HG03457 (cell line): Measurements from ENCODE around the gene AJAP1.
"Not testable (repeated sequence)": the region's sequence is repeated elsewhere in the genome, so short reads cannot be mapped to it uniquely, and the experiment has no call there.

Experiments used
- ATAC-seq: cut with Tn5 transposase; IDR thresholded peaks from one replicate; pipeline ENCODE4 v1.9.1; 2021; ENCODE audit warnings: moderate number of reproducible peaks; ENCODE audit not compliant: unreplicated experiment

Gene AJAP1, protein sequence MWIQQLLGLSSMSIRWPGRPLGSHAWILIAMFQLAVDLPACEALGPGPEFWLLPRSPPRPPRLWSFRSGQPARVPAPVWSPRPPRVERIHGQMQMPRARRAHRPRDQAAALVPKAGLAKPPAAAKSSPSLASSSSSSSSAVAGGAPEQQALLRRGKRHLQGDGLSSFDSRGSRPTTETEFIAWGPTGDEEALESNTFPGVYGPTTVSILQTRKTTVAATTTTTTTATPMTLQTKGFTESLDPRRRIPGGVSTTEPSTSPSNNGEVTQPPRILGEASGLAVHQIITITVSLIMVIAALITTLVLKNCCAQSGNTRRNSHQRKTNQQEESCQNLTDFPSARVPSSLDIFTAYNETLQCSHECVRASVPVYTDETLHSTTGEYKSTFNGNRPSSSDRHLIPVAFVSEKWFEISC

DNA sequence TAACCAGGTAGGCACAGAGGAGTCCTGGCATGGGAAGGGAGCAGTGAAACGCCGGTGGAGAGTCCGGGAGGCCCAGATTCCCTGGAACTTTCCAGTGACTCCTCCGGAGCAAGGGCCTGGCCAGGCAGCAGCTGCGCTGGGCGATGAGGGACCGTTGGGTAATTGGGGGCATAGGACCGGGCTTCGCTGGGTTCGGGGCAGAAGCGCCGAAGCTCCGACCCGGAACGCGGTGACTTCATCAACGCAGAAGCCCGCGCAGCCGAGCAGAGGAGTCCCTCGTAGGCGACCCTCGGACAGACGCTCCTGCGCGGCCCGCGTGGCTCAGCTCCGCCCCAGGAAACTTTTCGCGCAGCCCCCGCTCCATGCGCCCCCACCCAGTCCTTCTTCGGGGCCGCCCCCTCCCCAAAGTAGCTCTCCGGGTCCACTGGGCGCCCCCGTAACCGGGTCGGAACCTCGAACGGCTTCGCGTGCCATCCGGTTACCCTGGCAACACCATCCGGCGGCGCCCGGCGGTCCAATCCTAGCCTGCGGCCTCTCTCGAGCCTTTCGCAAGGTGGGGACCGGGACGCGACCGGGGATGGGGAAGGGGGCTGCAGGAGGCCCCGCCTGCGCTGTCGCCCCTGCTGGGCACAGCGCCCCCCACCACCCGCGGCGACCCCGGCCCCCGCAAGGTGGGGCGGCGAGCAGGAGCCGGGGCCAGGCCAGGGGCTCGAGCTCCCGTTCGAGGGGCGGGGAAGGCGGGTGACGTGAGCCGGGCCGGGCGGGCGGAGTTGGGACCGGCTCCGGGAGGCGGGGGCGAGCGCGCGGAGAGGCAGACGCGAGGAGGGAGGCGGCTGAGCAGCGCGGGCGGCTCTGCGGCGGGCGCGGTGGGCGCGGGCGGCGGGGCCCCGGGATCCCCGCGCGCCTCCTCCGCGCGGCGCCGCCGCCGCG, at the start of gene AJAP1:
Gene AJAP1 (plus strand): TSS at position 814 of the 930 bp plus-strand sequence. CDS start 817 bp downstream, outside the sequence.
- no peak for ATAC-seq

DNA sequence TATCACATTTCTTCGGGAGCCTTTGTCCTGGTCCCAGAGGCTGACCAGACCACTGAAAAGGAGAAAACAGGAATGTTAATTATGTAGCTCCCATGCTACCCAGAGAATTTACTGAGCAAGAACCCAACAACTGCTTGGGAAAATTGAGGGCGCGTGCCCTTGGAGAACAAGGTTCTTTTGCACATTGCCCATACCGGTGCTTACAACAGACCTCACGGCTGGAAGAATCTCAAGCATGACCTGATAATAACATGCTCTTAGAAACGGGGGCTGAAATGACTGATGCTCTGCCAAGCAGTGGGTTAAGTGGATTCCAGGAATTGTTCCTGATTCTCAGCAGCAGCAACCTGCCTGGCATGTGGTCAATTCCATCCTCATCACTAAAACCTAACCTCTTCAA, 49.3 kb upstream of the AJAP1 start:
- ATAC-seq: no peak

DNA sequence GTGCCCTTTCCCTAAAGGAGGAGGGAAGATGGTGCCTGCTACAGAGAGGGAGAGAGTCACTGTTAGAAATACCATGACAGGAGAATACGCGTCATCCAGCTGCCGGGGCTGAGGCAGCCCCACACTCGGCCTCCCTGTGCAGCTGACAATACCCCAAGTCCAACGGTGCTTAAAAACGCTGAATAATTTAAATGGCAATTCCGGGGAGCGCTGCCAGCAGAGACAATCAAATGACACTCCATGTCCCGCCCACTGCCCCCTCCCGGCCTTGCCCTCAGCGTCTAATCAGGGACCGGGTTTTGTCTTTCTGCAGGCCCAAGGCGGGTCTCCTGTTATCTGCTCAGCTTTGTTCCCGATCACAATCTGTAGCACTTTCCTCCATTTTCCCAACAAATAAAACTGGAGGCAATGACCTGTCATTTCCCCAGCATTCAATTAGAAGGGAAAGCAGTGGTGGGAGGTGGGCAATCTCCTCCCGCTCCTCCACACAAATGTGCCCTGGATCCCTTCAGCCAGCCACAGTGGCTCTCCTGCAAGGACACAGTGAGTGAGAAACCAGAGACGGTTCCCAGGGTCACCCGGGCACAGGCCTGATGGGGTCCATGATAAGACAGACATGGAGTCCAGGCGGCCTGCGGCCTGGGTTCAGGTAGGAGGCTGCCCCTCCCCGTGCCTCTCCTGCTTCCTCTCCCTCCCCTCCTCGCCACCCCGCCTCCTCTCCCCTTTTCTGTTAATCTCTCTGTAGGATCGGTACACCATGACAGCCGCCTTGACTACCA, 42.7 kb upstream of the AJAP1 start:
- no peak for ATAC-seq

DNA sequence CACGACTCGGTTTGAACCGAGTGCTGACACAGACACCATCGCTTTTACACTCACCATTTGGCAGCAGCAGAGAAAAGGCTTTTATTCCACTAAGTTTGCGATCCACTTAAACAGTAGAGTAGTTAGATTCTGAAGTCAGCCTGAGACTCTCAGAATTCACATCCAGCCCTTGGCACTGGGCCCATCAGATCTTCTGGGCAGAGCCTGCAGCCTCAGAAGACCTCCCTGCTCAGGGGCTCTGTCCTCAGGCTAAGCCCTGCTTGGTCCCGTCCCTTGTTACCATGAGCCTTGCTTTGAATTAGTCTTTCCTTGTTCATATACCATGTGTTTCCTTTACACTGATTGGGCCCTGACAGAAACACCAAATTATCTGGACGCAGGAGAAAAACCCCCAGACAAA, 41.4 kb upstream of the AJAP1 start:
- ATAC-seq: no peak

DNA sequence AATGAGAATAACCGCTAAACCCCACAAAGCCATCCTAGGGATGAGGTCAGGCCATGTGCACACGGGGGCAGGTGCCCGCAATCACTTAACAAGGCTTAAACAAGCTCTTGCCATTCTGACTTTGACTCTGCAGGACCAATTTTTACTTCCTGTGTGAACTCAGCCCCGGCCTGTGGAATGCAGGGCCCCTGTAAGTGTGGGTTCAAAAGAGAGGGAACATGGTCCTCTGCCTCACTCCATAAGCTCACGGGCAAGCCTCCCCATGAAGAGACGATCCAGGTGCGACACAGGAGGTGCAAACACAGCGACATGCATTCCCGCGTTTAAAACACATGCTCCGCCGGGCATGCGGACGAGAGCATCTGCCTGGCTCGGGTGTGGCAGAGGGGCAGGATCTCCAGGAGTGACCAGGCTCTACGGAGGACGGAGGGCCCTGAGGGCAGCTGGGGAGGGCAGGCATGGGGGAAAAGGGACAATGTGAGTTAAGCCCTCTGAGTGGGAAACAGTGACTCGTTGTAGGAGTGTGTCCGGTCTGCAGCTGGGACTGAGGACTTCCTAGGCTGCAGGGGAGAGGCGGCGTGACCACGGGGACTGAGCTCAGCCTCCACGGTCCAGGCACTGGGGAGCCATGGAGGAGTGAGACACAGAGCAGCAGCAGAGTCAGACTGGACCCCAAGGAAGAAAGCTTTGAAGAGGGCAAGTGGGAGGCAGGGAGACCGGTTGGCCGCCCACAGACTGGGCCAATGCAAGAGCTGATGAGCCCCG, 40.6 kb upstream of the AJAP1 start:
- no peak for ATAC-seq

DNA sequence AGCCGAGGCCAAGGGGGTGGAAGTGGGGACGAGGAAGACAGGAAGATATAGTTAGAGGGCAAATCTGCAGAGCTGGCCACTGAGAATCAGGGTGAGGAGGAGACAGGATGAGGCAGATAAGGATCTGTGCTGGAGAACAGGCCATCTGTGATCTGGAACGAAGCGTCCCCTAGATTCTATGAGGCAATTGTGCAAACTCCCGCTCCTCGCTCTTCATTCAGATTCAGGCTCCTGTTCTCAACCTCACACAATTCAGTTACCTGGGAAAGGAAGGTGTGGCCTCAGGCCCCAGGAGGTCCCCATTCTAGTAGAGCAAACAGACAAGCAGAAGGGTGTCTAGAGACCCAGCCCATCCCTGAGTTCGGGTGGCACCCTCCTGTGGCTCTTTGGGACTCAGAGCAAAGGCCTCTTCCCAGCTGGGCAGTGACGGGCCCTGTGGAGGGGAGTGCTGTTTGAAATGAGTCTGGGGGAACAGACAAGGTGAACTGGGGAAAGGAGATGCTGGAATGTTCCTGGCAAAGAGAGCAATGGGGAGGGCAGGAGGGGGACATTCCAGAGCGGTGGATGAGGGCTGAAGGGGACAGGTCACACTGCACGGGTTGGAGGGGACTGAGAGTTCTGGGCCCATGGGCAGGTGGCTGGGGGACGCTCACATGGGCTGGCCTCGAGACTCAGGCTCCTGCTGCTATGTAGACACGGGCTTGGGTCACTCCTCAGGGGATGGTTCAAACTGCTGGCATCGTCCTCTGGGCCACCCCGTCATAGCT, 39.9 kb upstream of the AJAP1 start:
- no peak for ATAC-seq

DNA sequence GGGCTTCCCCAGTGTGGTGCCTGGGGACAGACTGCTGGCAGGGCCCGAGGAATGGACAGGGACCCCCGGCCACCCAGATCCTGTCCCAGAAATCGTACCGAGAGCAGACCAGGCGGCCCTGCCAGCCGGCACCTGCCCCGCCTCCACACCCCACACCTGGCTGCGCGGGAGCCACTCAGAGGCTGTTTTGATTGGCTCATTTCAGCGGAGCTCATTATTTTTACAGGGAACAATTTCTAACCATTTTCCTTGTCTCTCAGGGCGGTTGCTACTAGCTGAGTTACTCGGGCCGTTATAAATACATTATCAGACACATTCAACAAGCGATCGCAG, 39.3 kb upstream of the AJAP1 start:
- no peak for ATAC-seq

DNA sequence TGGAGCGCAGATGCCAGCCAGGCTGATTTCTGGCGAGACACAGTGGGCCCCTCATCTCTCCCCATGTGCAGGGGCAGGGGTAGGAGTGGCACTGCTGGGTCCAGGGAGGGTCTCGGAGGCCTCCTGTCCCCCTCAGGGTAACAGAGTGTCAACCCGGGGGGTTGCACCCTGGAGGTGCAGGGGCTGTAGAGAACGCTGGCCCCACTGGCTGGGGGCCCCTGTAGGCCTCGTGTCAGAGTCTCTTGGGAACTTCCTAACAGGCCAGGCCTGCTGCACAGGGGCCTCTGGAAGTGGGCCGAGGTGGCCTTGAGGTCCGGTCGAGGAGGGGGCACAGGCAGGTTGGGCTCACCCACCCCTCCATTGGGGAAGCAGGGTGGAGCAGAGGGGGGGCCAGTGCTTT, 38.9 kb upstream of the AJAP1 start:
- no peak for ATAC-seq

DNA sequence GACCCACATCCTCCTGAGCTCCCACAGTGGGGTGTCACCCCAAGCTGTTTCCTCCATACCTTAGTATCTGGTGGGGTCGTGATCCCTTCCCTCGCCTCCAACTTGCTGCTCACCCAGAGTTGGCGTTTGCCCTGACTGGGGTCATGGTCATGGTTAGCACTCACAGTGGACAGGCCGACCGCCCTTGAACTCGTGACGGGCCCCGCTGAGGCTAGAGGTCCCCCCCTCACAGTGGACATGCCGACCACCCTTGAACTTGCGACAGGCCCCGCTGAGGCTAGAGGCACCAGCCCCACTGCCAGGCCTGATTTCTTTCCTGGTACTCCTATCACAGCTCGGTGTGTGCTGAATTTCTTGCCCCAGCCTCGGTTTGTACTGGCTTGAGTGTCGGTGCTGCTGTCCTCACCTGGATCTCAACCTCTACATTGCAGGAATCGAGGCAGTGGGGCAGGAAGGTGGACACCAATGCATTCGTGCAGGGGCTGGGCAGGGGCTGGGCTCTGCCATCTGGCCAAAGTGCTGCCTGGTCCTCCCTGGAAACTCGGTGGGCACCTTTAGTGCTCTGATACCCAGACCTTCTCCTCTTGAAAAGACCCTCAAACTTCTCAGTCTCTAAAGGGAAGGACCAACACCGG, 37.5 kb upstream of the AJAP1 start:
- no peak for ATAC-seq

DNA sequence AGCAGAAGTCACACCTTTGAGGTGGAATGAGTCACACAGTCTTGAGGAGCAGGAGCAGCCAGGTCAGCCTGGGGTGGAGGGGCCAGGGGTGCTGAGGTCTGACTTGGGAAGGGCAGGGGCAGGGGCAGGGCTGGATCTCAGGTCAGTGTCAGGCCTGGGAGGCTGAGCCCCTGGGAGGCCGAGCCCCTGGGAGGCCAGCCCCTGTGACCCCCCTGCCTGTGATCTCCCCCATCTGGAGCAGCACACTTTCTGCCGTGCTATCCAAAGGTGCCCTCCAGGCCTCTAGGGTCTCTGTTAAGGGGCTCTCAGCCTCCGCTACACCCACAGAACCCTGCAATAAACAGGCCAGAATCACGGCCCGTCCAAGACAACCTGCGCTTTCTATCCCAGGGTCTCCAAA, 36.9 kb upstream of the AJAP1 start:
- ATAC-seq: no peak

DNA sequence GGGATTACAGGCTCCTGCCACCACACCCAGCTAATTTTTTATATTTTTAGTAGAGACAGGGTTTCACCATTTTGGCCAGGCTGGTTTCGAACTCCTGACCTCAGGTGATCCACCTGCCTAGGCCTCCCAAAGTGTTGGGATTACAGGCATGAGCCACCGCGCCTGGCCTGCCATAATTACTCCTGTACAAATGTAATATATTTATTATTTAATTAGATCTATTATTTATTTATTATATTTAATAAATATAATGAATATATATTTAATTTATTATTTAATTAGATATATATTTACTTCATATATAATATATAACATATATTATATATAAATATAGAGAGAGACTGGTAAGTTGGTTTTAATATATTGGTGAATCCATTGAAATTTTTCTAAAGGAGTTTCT, 35.6 kb upstream of the AJAP1 start:
- ATAC-seq: not testable (repeated sequence)

DNA sequence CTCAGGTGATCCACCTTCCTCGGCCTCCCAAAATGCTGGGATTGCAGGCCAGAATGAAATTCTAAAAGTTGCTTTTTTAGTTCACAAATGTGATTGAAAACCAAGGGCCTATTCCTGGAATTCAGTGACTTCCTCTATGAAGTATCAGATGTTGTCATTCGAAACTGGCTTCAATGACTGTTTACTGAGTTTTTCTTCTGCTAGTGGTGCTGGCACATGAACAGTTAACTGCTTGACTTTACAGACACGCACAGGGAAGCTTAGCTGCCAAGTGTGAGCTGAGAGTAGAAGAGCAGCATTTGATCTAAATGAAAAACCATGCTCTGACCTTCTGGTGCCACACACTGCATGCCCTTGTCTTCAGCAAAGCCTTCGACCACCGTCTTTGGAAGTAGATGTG, 32.8 kb upstream of the AJAP1 start:
- ATAC-seq: no peak

DNA sequence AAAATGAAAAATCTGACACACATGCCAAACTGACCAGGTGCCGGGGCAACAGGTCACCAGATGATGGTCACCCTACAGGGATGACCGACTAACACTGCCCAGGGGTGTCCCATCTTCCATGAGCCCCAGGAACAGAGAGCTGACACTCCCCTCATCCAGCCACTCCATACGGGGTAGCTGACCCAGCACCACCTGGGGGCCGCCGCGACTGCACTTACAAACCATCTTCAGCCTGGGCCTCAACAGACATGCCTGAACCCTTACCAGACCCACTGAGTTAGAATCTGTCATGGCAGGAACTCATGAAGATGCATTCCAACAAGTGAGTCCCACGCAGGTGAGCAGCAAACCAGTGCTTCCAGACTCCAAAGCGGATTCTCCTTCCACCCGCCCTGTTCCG, 31.6 kb upstream of the AJAP1 start:
- no peak for ATAC-seq

DNA sequence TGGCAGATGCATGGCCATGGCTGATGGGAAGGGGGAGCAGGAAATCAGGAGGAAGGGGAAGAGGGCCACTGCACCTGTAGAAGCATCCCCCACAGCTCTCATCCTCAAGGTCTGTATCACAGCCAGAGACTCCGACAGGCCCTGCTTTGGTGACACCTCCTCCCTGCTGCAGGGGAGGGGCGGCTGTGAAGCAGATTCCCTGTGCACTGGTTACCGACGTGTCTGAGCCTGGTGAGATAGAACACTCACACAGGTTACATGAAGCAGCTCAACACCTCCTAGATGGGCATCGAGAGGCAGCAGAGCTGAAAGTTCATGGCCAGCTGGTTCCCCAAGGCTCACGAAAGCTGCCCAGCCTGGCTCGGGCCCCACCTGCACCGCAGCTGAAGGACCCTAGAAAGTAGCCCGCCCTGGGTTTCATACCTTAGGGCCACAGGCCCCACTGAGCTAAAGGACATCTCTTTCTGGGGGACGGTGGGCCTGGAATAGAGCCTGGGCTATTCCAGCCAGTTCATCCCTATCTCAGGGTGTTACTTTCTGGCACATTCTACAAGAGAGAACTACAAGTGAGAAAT, 30.2 kb upstream of the AJAP1 start:
- ATAC-seq: no peak

DNA sequence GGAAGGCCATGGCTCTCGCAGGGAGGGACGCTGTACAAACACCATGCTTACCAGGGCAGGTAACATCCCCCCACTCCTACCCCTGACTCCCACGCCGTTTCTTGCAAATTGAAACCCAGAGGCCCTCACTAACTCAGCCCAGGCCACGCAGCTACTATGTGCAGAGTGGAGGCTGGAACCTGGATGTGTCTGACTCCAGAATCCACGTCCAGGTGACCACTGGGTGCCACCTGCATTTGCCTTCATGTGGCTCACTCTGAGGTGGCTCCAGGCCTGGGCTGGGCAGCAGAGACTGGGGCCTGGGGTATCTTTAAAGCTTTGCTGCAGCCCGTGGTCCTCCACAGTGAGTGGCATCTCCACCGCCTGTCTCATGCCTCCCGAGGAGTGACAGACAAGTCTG, 29.6 kb upstream of the AJAP1 start:
- ATAC-seq: no peak

DNA sequence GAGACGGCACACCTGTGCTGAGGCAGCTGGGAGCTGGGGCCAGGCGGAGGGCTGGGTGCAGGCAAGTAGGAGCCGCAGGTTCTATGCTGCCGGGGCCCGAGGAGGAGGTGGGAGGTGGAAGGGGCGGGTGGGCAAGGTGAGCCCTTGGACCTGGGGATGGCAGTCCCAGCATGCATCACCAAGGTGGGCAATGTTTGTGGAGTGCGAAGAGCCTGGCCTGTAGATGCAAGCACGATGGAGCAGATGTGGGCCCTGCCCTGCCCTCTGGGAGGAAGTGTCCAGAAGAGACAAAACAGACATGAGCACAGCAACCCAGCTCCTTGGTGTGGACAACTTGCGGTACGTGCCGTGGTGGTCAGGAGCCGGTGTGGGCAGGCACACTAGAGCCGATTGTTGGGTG, 28.3 kb upstream of the AJAP1 start:
- ATAC-seq: no peak

DNA sequence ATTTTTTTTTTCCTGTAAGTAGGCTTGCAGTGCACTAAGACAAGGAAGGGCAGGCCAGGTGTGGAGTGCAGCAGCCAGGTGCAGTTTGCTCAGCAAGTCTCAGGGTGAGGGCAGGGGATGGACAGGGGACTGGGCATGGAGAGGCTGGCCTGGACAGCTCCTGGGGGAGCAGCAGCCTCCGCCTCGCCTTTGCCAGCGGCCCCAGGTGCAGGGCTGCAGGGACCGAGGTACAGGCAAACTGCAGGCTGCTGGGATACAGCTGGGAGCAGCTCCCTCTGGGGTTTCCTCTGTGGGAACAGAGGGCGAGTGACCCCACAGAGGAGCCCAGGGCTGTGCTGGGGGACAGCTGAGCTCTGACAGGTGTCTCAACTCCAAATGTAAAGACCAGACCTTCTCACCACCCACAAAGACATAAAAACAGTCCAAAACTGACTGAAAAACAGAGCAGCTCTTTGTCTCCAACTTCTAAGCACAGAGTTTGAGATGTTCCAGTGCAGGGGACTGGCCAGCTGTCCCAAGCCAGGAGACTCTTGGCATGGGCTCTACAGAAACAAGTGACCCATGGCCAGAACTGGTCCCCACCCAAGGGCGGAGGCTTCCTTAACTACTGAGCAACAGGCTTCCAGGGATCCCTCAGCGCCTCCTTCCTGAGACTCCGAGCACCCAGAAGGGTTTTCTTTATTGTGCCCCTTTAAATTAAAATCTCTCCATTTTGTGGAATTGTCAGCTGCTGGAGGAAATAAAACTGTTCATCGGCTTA, 27.7 kb upstream of the AJAP1 start:
- ATAC-seq: no peak

DNA sequence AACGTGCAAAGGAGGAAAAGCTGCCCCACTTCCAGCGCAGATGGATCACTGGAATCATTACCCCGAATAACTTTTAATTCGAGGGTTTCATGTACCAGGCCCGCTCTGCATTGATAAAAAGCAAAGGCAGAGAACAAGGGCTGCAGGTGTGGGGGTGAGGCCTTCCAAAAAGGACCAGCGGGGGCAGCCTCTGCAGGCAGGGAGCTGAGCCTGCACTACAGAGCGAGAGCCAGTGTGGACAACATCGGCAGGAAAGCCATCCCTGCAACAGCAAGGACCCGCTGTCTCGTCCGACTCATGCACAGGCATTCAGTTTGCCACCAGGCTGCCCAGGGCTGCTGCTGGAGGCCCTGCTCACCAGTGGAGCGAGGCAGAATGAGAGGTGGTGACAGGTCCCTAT, 27.1 kb upstream of the AJAP1 start:
- no peak for ATAC-seq
